ENCODE data around the gene BCAR3.
"Not testable (repeated sequence)": the region's sequence is repeated elsewhere in the genome, so short reads cannot be mapped to it uniquely, and the experiment has no call there.

The BCAR3 gene

GRCh38 chr1:93687542-93687941 is 5.9 kb upstream of the BCAR3 start:
- FAIRE-seq, result no peak

DNA sequence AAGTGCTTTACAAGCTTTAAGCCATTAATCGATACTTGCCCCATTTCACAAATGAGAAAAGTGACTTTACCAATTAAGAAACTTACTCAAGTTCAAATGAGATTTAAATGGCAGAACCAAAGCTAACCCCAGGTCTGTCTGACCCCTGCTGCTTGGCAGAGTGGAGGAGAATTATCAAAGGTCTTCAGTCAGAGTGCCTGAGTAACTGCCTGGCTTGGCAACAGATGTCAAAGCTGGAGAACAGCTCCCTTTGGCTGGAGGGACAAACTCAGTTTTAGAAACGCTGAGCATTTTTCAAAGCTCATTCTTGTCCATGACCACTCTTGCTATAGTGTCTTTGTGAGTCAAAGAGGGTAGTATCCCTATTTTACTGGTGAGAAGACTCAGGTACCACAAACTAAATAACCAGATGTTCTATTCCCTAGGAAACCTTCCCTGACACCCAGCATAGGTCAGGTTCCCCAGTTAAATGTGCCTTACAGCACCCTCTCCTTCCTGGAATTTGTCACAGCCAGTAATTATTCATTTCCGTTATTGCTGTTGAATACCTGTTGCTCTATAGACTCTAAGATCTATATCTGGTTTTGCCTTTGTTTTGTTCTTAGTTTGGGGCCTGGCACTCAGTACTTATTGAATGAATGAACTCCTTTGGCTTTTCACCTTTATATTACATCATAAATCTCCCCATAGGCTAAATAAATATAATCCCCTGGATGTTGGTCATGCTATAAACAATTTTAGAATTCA is 5.0 kb upstream of the BCAR3 start:
- FAIRE-seq, result no peak

DNA sequence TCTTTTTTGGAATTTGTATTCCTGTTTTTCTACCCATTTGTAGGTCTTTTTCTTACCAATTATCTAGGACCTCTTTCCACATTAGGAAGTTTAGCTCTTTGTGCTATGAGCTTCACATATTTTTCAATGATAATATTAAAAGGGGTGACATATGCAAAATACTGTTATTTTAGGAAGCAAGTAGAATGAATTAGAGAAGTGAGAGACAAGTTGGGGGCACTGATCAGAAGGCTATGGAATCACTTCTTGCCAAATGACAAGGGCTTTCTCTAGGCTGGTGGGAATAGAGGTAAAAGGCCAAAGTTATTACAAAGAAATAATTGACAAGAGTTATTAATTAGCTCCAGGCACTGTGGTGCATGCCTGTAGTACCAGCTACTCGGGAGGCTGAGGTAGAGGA is 4.3 kb upstream of the BCAR3 start:
- no peak for FAIRE-seq

GRCh38 chr1:93683234-93683633 is 1.6 kb upstream of the BCAR3 start:
- no peak for FAIRE-seq

- FAIRE-seq, result no peak
Measured at GRCh38 chr1:93681989-93682412, 364 bp upstream of the BCAR3 start.

GRCh38 chr1:93680420-93681100 is 1.1 kb downstream of the BCAR3 start:
- no peak for FAIRE-seq

GRCh38 chr1:93680076-93680419 is 1.6 kb downstream of the BCAR3 start:
- no peak for FAIRE-seq

DNA sequence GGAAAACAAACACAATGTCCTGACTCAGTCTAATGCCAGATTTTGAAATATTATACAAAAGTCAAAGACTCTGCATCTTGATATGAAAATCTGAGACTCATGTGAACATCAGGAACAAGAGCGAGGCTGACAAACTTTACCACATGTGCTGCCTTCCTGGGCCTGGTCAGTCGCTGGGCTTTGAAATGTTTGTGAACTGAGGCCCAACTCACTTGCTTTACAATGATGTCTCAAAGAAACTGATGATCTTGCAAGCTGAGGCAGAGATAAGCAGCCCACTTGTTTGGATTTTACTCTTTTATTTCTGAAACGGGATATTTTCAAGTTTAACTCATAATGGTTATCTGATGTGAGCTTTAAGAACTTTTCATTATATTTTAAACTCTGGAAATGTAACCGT is 2.1 kb downstream of the BCAR3 start:
- FAIRE-seq, result no peak

DNA sequence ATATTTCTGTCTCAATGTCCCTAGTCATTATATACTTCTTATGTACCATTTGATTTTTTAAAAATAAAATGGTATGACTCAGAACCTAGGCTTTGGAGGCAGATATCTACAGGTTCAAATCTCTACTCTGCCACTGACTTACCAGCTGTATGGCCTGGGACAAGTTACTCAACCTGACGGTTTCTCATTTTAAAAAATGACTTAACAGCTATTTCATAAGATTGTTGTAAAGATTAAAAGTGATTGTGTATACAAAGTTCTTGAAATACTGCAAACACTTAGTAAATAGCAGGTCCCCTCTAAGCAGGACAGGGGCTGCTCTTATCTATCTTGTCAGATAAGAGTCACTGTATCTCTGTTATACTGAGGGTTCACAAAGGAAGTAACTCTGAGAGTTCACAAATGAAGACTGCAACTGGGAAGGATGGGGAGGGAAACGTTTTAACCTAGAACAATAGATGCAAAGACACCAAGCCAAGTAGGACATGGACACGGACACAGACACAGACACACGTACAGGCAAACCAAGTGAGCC is 2.6 kb downstream of the BCAR3 start:
- FAIRE-seq, result no peak

DNA sequence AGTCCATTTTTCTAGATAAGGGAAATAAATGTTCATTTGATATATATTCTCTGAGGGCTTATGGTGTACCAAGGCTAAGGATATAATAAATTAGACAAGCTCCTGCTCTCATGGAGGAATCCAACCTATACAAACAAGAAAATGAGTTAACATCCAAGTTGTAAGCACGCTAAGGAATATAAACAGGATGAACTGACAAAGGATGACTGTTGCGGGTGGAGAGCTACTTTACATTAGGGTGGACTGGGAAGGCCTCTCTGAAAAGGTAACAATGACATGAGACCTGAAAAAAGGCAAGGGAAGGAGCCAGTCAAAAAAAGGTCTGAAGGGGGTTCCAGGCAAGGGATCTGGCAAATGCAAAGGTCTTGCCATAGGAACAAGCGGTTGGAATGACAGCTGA is 3.1 kb downstream of the BCAR3 start:
- no peak for FAIRE-seq

- no peak for FAIRE-seq
Measured at GRCh38 chr1:93677729-93678128, 3.9 kb downstream of the BCAR3 start.

GRCh38 chr1:93676427-93676826 is 5.2 kb downstream of the BCAR3 start:
- no peak for FAIRE-seq

- no peak for FAIRE-seq
Measured at GRCh38 chr1:93675931-93676330, 5.7 kb downstream of the BCAR3 start.

- FAIRE-seq, result no peak
Measured at GRCh38 chr1:93675271-93675670, 6.4 kb downstream of the BCAR3 start.

DNA sequence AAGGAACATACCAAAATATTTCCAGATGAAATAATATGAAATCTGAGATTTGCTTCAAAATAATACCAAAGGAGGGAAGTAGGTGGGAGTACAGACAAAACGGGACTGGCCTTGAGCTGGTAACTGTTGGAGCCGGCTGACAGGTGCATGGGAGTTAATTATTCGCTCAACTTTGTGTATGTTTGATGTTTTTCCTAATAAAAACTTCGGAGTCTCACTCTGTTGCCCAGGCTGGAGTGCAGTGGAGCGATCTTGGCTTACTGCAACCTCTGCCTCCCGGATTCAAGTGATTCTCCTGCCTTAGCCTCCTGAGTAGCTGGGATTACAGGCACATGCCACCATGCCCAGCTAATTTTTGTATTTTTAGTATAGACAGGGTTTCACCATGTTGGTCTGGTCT is 7.6 kb downstream of the BCAR3 start:
- FAIRE-seq, result not testable (repeated sequence)

GRCh38 chr1:93673163-93673829 is 8.3 kb downstream of the BCAR3 start:
- no peak for FAIRE-seq

DNA sequence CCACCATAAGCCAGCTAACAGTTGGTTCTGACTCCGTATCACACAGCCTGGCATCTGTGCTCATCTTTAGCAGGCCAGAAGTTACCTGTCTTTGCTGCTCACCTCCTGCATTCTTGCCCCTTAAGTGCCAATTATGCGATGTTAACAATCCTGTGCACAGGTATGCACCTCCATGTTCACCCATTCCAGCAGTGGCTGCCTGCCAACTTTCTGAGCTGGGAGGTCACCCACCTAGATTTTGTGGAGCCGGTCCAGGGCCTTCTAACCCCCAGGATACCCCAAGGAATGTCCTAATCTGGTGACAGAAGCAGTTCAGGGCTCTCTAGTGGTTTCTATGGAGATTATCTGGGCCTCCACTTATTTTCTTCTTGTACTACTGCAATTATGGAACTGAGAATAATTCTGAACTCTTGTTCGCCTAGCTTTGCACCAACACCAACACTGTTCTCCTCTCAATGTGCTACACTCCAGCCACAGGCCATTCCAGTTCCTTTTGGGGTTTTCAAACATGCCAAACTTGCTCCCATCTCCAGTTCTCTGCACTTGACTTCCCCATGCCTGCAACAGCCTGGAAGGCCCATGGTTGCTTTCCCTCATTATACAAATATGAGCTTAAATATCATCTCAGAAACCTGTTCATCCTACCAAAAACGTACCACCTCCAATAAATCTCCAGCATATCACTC is 9.0 kb downstream of the BCAR3 start:
- FAIRE-seq, result no peak

- no peak for FAIRE-seq
Measured at GRCh38 chr1:93672069-93672468, 9.6 kb downstream of the BCAR3 start.

GRCh38 chr1:93671099-93671621 is 10.5 kb downstream of the BCAR3 start:
- FAIRE-seq, result no peak

DNA sequence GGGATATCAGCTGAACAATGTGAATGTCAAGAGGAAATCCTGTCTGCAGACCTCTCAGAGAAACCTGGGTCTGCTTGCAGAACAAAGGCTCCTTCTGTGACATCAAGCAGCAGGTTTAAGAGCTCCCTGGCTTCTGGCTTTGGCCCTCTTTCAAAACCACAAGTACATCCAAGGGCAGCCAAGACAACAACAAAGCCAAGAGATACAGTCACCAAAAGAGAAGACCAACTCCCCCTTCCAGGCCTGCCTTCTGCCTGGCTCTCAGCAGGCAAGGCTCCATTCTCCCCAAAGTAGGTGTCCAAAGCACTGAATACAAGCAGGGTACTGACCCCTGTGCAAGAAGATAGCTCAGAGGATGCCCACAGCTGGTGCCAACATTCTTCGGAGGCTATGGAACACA is 11.5 kb downstream of the BCAR3 start:
- no peak for FAIRE-seq

- no peak for FAIRE-seq
Measured at GRCh38 chr1:93669369-93669768, 12.3 kb downstream of the BCAR3 start.

GRCh38 chr1:93668951-93669350 is 12.7 kb downstream of the BCAR3 start:
- FAIRE-seq, result no peak

DNA sequence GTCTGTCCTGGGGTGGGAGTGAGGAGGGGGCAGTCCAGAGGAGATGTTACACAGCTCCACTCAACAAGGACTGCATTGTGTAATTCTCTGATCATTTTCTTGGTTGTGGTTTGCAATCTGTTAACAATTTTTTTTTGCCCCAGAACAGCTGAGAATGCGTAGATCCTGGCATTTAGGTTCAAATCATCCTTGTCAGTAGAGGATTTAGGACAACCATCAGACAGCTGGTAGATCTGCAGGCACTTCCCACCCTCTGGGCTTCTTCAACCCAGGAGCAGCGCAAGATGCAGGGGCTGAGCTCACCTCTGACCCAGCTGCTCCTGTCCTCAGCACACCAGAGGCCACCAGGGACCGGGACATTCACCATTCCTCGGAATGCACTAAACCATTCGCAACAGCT is 13.5 kb downstream of the BCAR3 start:
- no peak for FAIRE-seq

Data from colon (tissue), 2 donors.